Measurements from ENCODE around the gene NEO1. TPM values are rescaled to one million over a fixed set of nuclear protein-coding genes. Genes with fewer than 3 reads are reported as not detected.

The NEO1 gene
- total RNA-seq, 4 donors from 2014 or later = 15.5 to 73.4 (median 24.0) TPM

- DNase-seq (ENCODE audit: low spot score) = no peak
- no peak for TF ChIP-seq CTCF (IDR thresholded peaks at IDR 0.05)
- no peak for ATAC-seq (ENCODE audit: low FRiP score)
Observed at GRCh38 chr15:73134196-73134595, 81.9 kb downstream of the NEO1 start.

- no peak for DNase-seq (ENCODE audit: low spot score)
- no peak for TF ChIP-seq CTCF (IDR thresholded peaks at IDR 0.05)
Observed at GRCh38 chr15:73139041-73139743, 86.9 kb downstream of the NEO1 start.

GRCh38 chr15:73139744-73140553, 87.7 kb downstream of the NEO1 start:
- ATAC-seq (ENCODE audit: low FRiP score) (no peak), DNase-seq (ENCODE audit: low spot score) (no peak)
- no peak for TF ChIP-seq CTCF (IDR thresholded peaks at IDR 0.05)

More at GRCh38 chr15:73139041-73139743, 86.9 kb downstream of the NEO1 start:
- ATAC-seq (ENCODE audit: low FRiP score) = no peak

- no peak for DNase-seq (ENCODE audit: low spot score)
Observed at GRCh38 chr15:73141216-73141900, 89.1 kb downstream of the NEO1 start.

GRCh38 chr15:73142802-73143762, 90.8 kb downstream of the NEO1 start:
- ATAC-seq (ENCODE audit: low FRiP score) (no peak), DNase-seq (ENCODE audit: low spot score) (no peak)
- TF ChIP-seq CTCF (IDR thresholded peaks at IDR 0.05) = no peak

More at GRCh38 chr15:73141216-73141900, 89.1 kb downstream of the NEO1 start:
- no peak for TF ChIP-seq CTCF (IDR thresholded peaks at IDR 0.05)
- ATAC-seq (ENCODE audit: low FRiP score) = no peak

GRCh38 chr15:73143763-73144155, 91.5 kb downstream of the NEO1 start:
- no peak for TF ChIP-seq CTCF (IDR thresholded peaks at IDR 0.05)
- no peak for ATAC-seq (ENCODE audit: low FRiP score)
- DNase-seq (ENCODE audit: low spot score) = no peak
